ENCODE data around the gene FMNL1. TPM values are rescaled to one million over a fixed set of nuclear protein-coding genes. Genes with fewer than 3 reads are reported as not detected.
A peak's percentile ranks its signal among the peaks of the same experiment; 100 is the strongest.

The FMNL1 gene
- polyA plus RNA-seq, 2 of the 4 experiments (the other 2 are of a cell fraction): 8.6 to 43.9 TPM

GRCh38 chr17:45234641-45235415 is 13.1 kb downstream of the FMNL1 start:
- ChIA-PET CTCF (interaction anchor here (0.7 to 52.3 kb wide), 45 partner anchors 8 to 193 kb away, joined by 3 to 2147 read pairs (median 5); partner anchors contain the start of genes ACBD4, FMNL1, HEXIM1 and HEXIM2), POLR2A (interaction anchor here (0.7 kb wide), 2 partner anchors 9 to 86 kb away, joined by 3 read pairs; partner anchors contain the start of gene HEXIM1)
- peaks cover 41% of the 10 kb centered on the region for H3K4me1 ChIP-seq
- H3K4me3 ChIP-seq: no peak overlapping the region
- WGBS (ENCODE audit: missing lambda C conversion rate): 25% methylated on average over 6 of the region's 6 CpGs
- TF ChIP-seq POLR2AphosphoS2 (conservative IDR thresholded peaks at IDR 0.05; ENCODE audit: low read length): no peak
- TF ChIP-seq BCL3 (IDR thresholded peaks at IDR 0.05): no peak
- TF ChIP-seq RNF2 (IDR thresholded peaks at IDR 0.05; ENCODE audit: borderline replicate concordance, low read depth): no peak
- TF ChIP-seq EHF (CRISPR knock-in tag; IDR thresholded peaks at IDR 0.05): no peak
- TF ChIP-seq TP53 (CRISPR knock-in tag; IDR thresholded peaks at IDR 0.05): no peak
- TF ChIP-seq HOXB5 (CRISPR knock-in tag; IDR thresholded peaks at IDR 0.05): no peak
- TF ChIP-seq ZC3H11A (IDR thresholded peaks at IDR 0.05): no peak
- no peak for TF ChIP-seq RARB (CRISPR knock-in tag; IDR thresholded peaks at IDR 0.05)
- peak; percentile 52 for TF ChIP-seq CTCF (IDR thresholded peaks at IDR 0.05)
- TF ChIP-seq SMC3 (IDR thresholded peaks at IDR 0.05): peak; percentile 26; the same call in 1 of the 3 replicates
- TF ChIP-seq EP300 (IDR thresholded peaks at IDR 0.05): no peak
- no peak for TF ChIP-seq NFE2L2 (conservative IDR thresholded peaks at IDR 0.05; ENCODE audit: low read length)
- TF ChIP-seq ESRRA (IDR thresholded peaks at IDR 0.05; ENCODE audit: borderline replicate concordance, low read length): no peak
- TF ChIP-seq RAD21 (conservative IDR thresholded peaks at IDR 0.05 in 1 of 2, IDR thresholded peaks at IDR 0.05 in 1 of 2): peak; percentile 41 to 58
- no peak for TF ChIP-seq FOSB (CRISPR knock-in tag; IDR thresholded peaks at IDR 0.05)
- no peak for TF ChIP-seq HEYL (CRISPR knock-in tag; IDR thresholded peaks at IDR 0.05)
- peak; percentile 13 for FAIRE-seq
- peak overlapping the region; percentile 35 to 66; a peak in 5 of 6 replicates for H3K27ac ChIP-seq
- peak overlapping the region; percentile 5; the same call in 1 of the 3 replicates for H3K4me2 ChIP-seq
- H3K9me3 ChIP-seq: no peaks in the 10 kb centered on the region
- peak; percentile 39 to 63 for ATAC-seq
- peak in 1 of 2 experiments; percentile 66 for DNase-seq (ENCODE audit: low read depth in 1 of 2, low spot score in 1 of 2)

- WGBS (ENCODE audit: missing lambda C conversion rate): 61% methylated on average over 20 of the region's 20 CpGs
- H3K27ac ChIP-seq: peak overlapping the region; percentile 35 to 66; a peak in 5 of 6 replicates
- H3K4me1 ChIP-seq: peaks cover 33% of the 10 kb centered on the region
- CTCF ChIA-PET: interaction anchor here (0.6 to 52.3 kb wide), 52 partner anchors 8 to 238 kb away, joined by 3 to 2147 read pairs (median 5); partner anchors contain the start of genes ACBD4, FMNL1, HEXIM1 and HEXIM2
- TF ChIP-seq CTCF (IDR thresholded peaks at IDR 0.05): peak; percentile 95
- no peak for TF ChIP-seq PBX3 (IDR thresholded peaks at IDR 0.05)
- TF ChIP-seq HOXB5 (CRISPR knock-in tag; IDR thresholded peaks at IDR 0.05): no peak
- peak; percentile 94 for TF ChIP-seq SMC3 (IDR thresholded peaks at IDR 0.05)
- TF ChIP-seq KDM1A (IDR thresholded peaks at IDR 0.05; ENCODE audit: low read depth): no peak
- no peak for TF ChIP-seq USF2 (IDR thresholded peaks at IDR 0.05)
- no peak for TF ChIP-seq RARB (CRISPR knock-in tag; IDR thresholded peaks at IDR 0.05)
- no peak for TF ChIP-seq CHD4 (IDR thresholded peaks at IDR 0.05; ENCODE audit: borderline replicate concordance)
- peak; percentile 79 to 82 for TF ChIP-seq RAD21 (conservative IDR thresholded peaks at IDR 0.05 in 1 of 2, IDR thresholded peaks at IDR 0.05 in 1 of 2)
- peak; percentile 60 to 75 for ATAC-seq
- peak overlapping the region; percentile 16; the same call in 1 of the 3 replicates for H3K4me2 ChIP-seq
- FAIRE-seq: peak; percentile 91
- H3K4me3 ChIP-seq: no peak overlapping the region
- no peaks in the 10 kb centered on the region for H3K9me3 ChIP-seq
- peak; percentile 87 to 93 for DNase-seq (ENCODE audit: low read depth in 1 of 2, low spot score in 1 of 2)
- POLR2A ChIA-PET: no interaction called here
Observed at GRCh38 chr17:45235416-45236281, 14.0 kb downstream of the FMNL1 start.
